Testis (tissue), 2 donors: ENCODE data around the gene GPR158.

ENCODE experiments used
- CTCF ChIP-seq, 3 experiments: fragments of 450-650 bp in 2 of 3; fragments of 200-600 bp in 1 of 3; sonication (generic) in 1 of 3; IDR thresholded peaks; one replicate each; pipeline ENCODE4 v1.5.1; 2016 to 2019; ENCODE audit warnings: antibody characterized with exemption in 3 of 3, mild to moderate bottlenecking in 2 of 3, moderate library complexity in 1 of 3
- POLR2A ChIP-seq: fragments of 450-650 bp; IDR thresholded peaks from one replicate; pipeline ENCODE4 v1.6.1; 2017; ENCODE audit warnings: antibody characterized with exemption, mild to moderate bottlenecking, moderate library complexity

- TF ChIP-seq CTCF (IDR thresholded peaks at IDR 0.05) (no peak), POLR2A (no peak)
Measured at GRCh38 chr10:25398680-25399079, 223.9 kb downstream of the GPR158 start.
